PFSK-1 (cell line): ENCODE data around the gene HS3ST3B1.

Experiments used
- FOXP2 ChIP-seq: optimal IDR thresholded peaks from 2 replicates; pipeline ENCODE3; 2011; ENCODE audit warnings: borderline replicate concordance, control low read depth, inconsistent platforms; ENCODE audit not compliant: insufficient read depth; ENCODE audit errors: extremely low read length, extremely low read depth
- POLR2AphosphoS5 ChIP-seq: IDR thresholded peaks from 2 replicates; pipeline ENCODE4 v1.6.1; 2012; ENCODE audit warnings: low read depth, mild to moderate bottlenecking, control low read depth, low read length, moderate library complexity
- REST ChIP-seq, 2 experiments: IDR thresholded peaks; 2 replicates each; pipeline versions ENCODE4 v1.6.1 to v1.8.0; 2011 to 2012; ENCODE audit warnings: low read depth in 2 of 2, low read length in 2 of 2, control low read depth in 1 of 2, inconsistent platforms in 1 of 2, mild to moderate bottlenecking in 1 of 2, moderate library complexity in 1 of 2; ENCODE audit not compliant: insufficient read depth in 1 of 2
- SIN3A ChIP-seq: IDR thresholded peaks from 2 replicates; pipeline ENCODE4 v1.6.1; 2012; ENCODE audit warnings: mild to moderate bottlenecking, low read length, moderate library complexity, borderline replicate concordance; ENCODE audit not compliant: insufficient read depth
- TAF1 ChIP-seq: IDR thresholded peaks from 2 replicates; pipeline ENCODE4 v1.6.1; 2012; ENCODE audit warnings: low read length, control low read depth, borderline replicate concordance; ENCODE audit not compliant: insufficient read depth

HS3ST3B1 gene

GRCh38 chr17:14366199-14366598 lies 65.3 kb downstream of the HS3ST3B1 start:
- TF ChIP-seq SIN3A (no peak), REST (IDR thresholded peaks at IDR 0.05; ENCODE audit: insufficient read depth in 1 of 2, low read depth in 2 of 2, low read length in 2 of 2) (no peak), TAF1 (no peak), FOXP2 (no peak), POLR2AphosphoS5 (no peak)

GRCh38 chr17:14372461-14372860 lies 71.6 kb downstream of the HS3ST3B1 start:
- TF ChIP-seq REST (IDR thresholded peaks at IDR 0.05; ENCODE audit: insufficient read depth in 1 of 2, low read depth in 2 of 2, low read length in 2 of 2), result no peak
- no peak for TF ChIP-seq FOXP2
- TF ChIP-seq POLR2AphosphoS5, result no peak
- no peak for TF ChIP-seq SIN3A
- no peak for TF ChIP-seq TAF1

- TF ChIP-seq POLR2AphosphoS5 (no peak), REST (IDR thresholded peaks at IDR 0.05; ENCODE audit: insufficient read depth in 1 of 2, low read depth in 2 of 2, low read length in 2 of 2) (no peak), TAF1 (no peak), SIN3A (no peak), FOXP2 (no peak)
Observed at GRCh38 chr17:14372905-14373613, 72.2 kb downstream of the HS3ST3B1 start.

- TF ChIP-seq REST (IDR thresholded peaks at IDR 0.05; ENCODE audit: insufficient read depth in 1 of 2, low read depth in 2 of 2, low read length in 2 of 2) (no peak), TAF1 (no peak), FOXP2 (no peak), POLR2AphosphoS5 (no peak), SIN3A (no peak)
Observed at GRCh38 chr17:14373614-14374259, 72.9 kb downstream of the HS3ST3B1 start.
